PC-3 (cell line): ENCODE measurements around the gene DNAJC6. TPM values are rescaled to one million over a fixed set of nuclear protein-coding genes. Genes with fewer than 3 reads are reported as not detected.

Experiments
- ATAC-seq: fragments of 200-7000 bp; cut with Tn5 transposase; 2 replicates; pipeline ENCODE4 v1.9.1; 2020; ENCODE audit warnings: mild to moderate bottlenecking, moderate library complexity
- BruUV-seq: library from RNA; stranded (reverse); fragments of 400-500 nt; replicated peaks from 2 replicates; lab custom pipeline; 2021; lab: Mats Ljungman, UMichigan
- CTCF ChIA-PET: fragments of 300-600 bp; sonication (Branson Sonifier 250); formaldehyde crosslinking; loops from one replicate; lab custom pipeline; 2022; ENCODE audit warnings: antibody characterized with exemption; lab: Charles Lee
- POLR2A ChIA-PET: fragments of 300-600 bp; sonication (Branson Sonifier 250); formaldehyde crosslinking; loops from one replicate; lab custom pipeline; 2022; ENCODE audit warnings: antibody characterized with exemption; ENCODE audit not compliant: unreplicated experiment; lab: Charles Lee
- DNase-seq: peaks from one replicate; pipeline ENCODE4 v3.0.0-alpha.2; 2015
- H2AFZ ChIP-seq: fragments of 300-600 bp; sonication (generic); 2 replicates; pipeline ENCODE4 v1.6.0; 2016; ENCODE audit warnings: antibody characterized with exemption, low read length
- H3F3A ChIP-seq: fragments of 300-600 bp; sonication (generic); one replicate; pipeline ENCODE4 v1.6.0; 2017; ENCODE audit warnings: antibody characterized with exemption, low read length, control low read depth, mild to moderate bottlenecking; ENCODE audit not compliant: unreplicated experiment
- H3K27ac ChIP-seq: fragments of 300-600 bp; sonication (generic); 2 replicates; pipeline ENCODE4 v1.5.1; 2016; ENCODE audit warnings: mild to moderate bottlenecking, low read length
- H3K27me3 ChIP-seq: fragments of 300-600 bp; sonication (generic); 2 replicates; pipeline ENCODE4 v1.6.1; 2016; ENCODE audit warnings: low read length, mixed read lengths
- H3K36me3 ChIP-seq: fragments of 300-600 bp; sonication (generic); 2 replicates; pipeline ENCODE4 v1.6.1; 2016; ENCODE audit warnings: low read depth, mixed run types, low read length, mixed read lengths
- H3K4me1 ChIP-seq: fragments of 300-600 bp; sonication (generic); 2 replicates; pipeline ENCODE4 v1.5.1; 2016; ENCODE audit warnings: low read length; ENCODE audit not compliant: insufficient read depth
- H3K4me2 ChIP-seq: fragments of 300-600 bp; sonication (generic); 2 replicates; pipeline ENCODE4 v1.6.0; 2016; ENCODE audit warnings: low read length
- H3K4me3 ChIP-seq: fragments of 300-600 bp; sonication (generic); 2 replicates; pipeline ENCODE4 v1.5.1; 2016; ENCODE audit warnings: mild to moderate bottlenecking, low read length, mixed read lengths
- H3K79me2 ChIP-seq: fragments of 300-600 bp; sonication (generic); 2 replicates; pipeline ENCODE4 v1.6.1; 2017; ENCODE audit warnings: low read length, mixed read lengths
- H3K9ac ChIP-seq: fragments of 300-600 bp; sonication (generic); 2 replicates; pipeline ENCODE4 v1.6.0; 2016; ENCODE audit warnings: mild to moderate bottlenecking, low read length
- H3K9me2 ChIP-seq: fragments of 300-600 bp; sonication (generic); replicated peaks from 2 replicates; pipeline ENCODE4 v1.6.1; 2016; ENCODE audit warnings: mixed run types, low read length, mixed read lengths
- H3K9me3 ChIP-seq: fragments of 300-600 bp; sonication (generic); 2 replicates; pipeline ENCODE4 v1.6.1; 2016; ENCODE audit warnings: low read length, mixed read lengths
- H4K20me1 ChIP-seq: fragments of 300-600 bp; sonication (generic); 2 replicates; pipeline ENCODE4 v1.6.1; 2016; ENCODE audit warnings: low read length, mixed read lengths
- CTCF ChIP-seq: fragments of 300-600 bp; sonication (generic); conservative IDR thresholded peaks from 2 replicates; pipeline ENCODE4 v1.5.1; 2017; ENCODE audit warnings: antibody characterized with exemption, low read depth, mild to moderate bottlenecking, low read length
- EZH2 ChIP-seq: fragments of 300-600 bp; sonication (generic); IDR thresholded peaks from one replicate; pipeline ENCODE4 v1.6.1; 2017; ENCODE audit warnings: antibody characterized with exemption, mild to moderate bottlenecking, low read length; ENCODE audit not compliant: unreplicated experiment
- EZH2phosphoT487 ChIP-seq: fragments of 300-600 bp; sonication (generic); IDR thresholded peaks from 2 replicates; pipeline ENCODE4 v1.6.1; 2018; ENCODE audit warnings: mild to moderate bottlenecking, antibody characterized with exemption, low read length, borderline replicate concordance
- intact Hi-C: fragments of 100-400 bp; cut with micrococcal nuclease; formaldehyde crosslinking; loops from 2 replicates; pipeline ENCODE4 v1.9.0; 2023
- total RNA-seq: library from RNA; depleted of rRNA; stranded (reverse); fragments of >200 nt; gene quantifications from 2 replicates; pipeline ENCODE4 v1.2.3, GENCODE V29; 2014

Gene DNAJC6
- total RNA-seq, 1 experiment from 2014 or later = 3.0 TPM

DNA sequence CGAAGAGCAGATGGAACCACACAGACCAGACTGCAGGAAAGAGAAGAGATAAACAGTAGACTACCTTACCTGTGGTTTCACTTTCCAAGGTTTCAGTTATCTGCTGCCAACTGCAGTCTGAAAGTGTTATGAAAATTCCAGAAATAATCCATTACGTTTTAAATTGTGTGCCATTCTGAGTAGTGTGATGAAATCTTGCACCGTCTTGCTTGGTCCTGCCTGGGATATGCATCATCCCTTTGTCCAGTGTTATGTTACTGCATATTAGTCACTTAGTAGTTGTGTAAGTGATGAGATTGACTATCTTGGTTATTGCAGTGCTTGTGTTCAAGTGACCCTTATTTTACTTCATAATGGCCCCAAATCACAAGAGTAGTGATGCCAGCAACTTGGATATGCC, 33.9 kb downstream of the DNAJC6 start:
- POLR2A ChIA-PET = no interaction called here
- Histone ChIP-seq H3K9me2 (no peaks in the 10 kb centered on the region), H3K27me3 (no peaks in the 10 kb centered on the region), H3K27ac (no peak overlapping the region), H3K4me3 (no peak overlapping the region), H3K4me1 (peaks cover 11% of the 10 kb centered on the region), H3K79me2 (no peaks in the 10 kb centered on the region), H2AFZ (no peak overlapping the region), H3K36me3 (no peaks in the 10 kb centered on the region), H4K20me1 (no peaks in the 10 kb centered on the region), H3K4me2 (no peak overlapping the region), H3K9ac (no peak overlapping the region), H3F3A (no peaks in the 10 kb centered on the region), H3K9me3 (no peaks in the 10 kb centered on the region)
- CTCF ChIA-PET = no interaction called here
- DNase-seq (peak; percentile 25), ATAC-seq (no peak)
- BruUV-seq = no TSS peak
- TF ChIP-seq EZH2phosphoT487 (no peak), EZH2 (no peak), CTCF (no peak)
- intact Hi-C loops = no loop called here

DNA sequence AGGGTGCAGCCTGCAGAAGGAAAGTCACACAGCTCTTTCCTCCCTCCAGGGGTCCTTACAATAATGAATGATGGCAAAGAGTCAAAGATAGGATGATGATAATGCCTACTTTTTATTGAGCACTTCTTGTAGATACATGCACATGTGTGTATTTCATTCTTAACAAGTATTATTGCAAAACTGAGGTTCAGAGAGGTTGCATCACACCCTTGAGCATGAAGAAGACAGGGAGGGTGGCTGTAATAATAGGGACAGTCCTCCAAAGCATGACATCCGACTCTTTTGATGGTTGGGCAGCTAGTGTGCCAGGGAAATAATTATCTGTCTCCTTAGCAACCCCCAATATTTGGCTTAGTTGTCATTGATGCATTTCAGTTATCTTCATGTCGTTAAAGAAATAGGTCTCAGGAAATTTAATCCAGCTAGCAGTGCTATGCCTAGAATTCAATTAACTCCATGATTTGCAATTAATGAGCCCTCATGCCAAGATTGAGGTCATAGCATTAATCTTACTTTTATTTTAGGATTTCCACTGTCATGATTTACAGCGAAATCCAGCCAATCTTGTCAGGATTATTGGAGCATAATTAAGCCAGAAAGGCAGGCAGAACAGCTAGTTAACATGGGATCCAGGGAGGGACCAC, 35.0 kb downstream of the DNAJC6 start:
- no peak overlapping the region for H2AFZ ChIP-seq
- H3K27me3 ChIP-seq = no peaks in the 10 kb centered on the region
- no peak for DNase-seq
- H3K4me2 ChIP-seq = no peak overlapping the region
- H3K4me3 ChIP-seq = no peak overlapping the region
- no peaks in the 10 kb centered on the region for H3K9me2 ChIP-seq
- H3K9ac ChIP-seq = no peak overlapping the region
- H3K9me3 ChIP-seq = no peaks in the 10 kb centered on the region
- H3K4me1 ChIP-seq = peaks cover 11% of the 10 kb centered on the region
- no peaks in the 10 kb centered on the region for H4K20me1 ChIP-seq
- intact Hi-C loops = no loop called here
- ATAC-seq = no peak
- no peaks in the 10 kb centered on the region for H3F3A ChIP-seq
- CTCF ChIA-PET = no interaction called here
- no TSS peak for BruUV-seq
- no peaks in the 10 kb centered on the region for H3K36me3 ChIP-seq
- H3K79me2 ChIP-seq = no peaks in the 10 kb centered on the region
- no peak for TF ChIP-seq EZH2phosphoT487
- no peak for TF ChIP-seq EZH2
- TF ChIP-seq CTCF = no peak
- no peak overlapping the region for H3K27ac ChIP-seq
- POLR2A ChIA-PET = no interaction called here

GRCh38 chr1:65346190-65346589, 36.8 kb downstream of the DNAJC6 start:
- H3F3A ChIP-seq = no peaks in the 10 kb centered on the region
- ChIA-PET POLR2A (no interaction called here), CTCF (no interaction called here)

More at GRCh38 chr1:65346190-65346589, 36.8 kb downstream of the DNAJC6 start:
- Histone ChIP-seq H3K36me3 (no peaks in the 10 kb centered on the region), H3K79me2 (no peaks in the 10 kb centered on the region), H3K4me1 (no peaks in the 10 kb centered on the region), H3K27ac (no peak overlapping the region), H2AFZ (no peak overlapping the region), H3K4me2 (no peak overlapping the region), H4K20me1 (no peaks in the 10 kb centered on the region), H3K9me2 (no peaks in the 10 kb centered on the region), H3K9ac (no peak overlapping the region), H3K27me3 (no peaks in the 10 kb centered on the region), H3K9me3 (no peaks in the 10 kb centered on the region), H3K4me3 (no peak overlapping the region)
- no peak for TF ChIP-seq EZH2phosphoT487
- TF ChIP-seq EZH2 = no peak
- no peak for TF ChIP-seq CTCF
- intact Hi-C loops = no loop called here
- BruUV-seq = no TSS peak
- DNase-seq (no peak), ATAC-seq (no peak)
